Activated CD4-positive, alpha-beta T cell treated with anti-CD3 and anti-CD28 coated beads, Interleukin-2, amount 10 ng/mL, durations not matched to agents 7 days and 5 days (primary cell): ENCODE measurements around the gene CALY. TPM values are rescaled to one million over a fixed set of nuclear protein-coding genes. Genes with fewer than 3 reads are reported as not detected.

Source experiments
- CTCF ChIA-PET: fragments of 350-600 bp; sonication (Branson Sonifier 250); formaldehyde crosslinking; loops from one replicate; lab custom pipeline; 2021; ENCODE audit warnings: antibody characterized with exemption; lab: Charles Lee
- POLR2A ChIA-PET: fragments of 350-600 bp; sonication (Branson Sonifier 250); formaldehyde crosslinking; loops from one replicate; lab custom pipeline; 2021; ENCODE audit warnings: antibody characterized with exemption; lab: Charles Lee
- DNase-seq: peaks from one replicate; pipeline ENCODE4 v3.0.0-alpha.2; 2020
- H3K27ac Mint-ChIP-seq: one replicate; pipeline ENCODE4 v1.8.0; 2021; ENCODE audit warnings: mild to moderate bottlenecking, moderate library complexity, mixed read lengths
- H3K27me3 Mint-ChIP-seq: one replicate; pipeline ENCODE4 v1.8.0; 2021; ENCODE audit warnings: mixed read lengths
- H3K36me3 Mint-ChIP-seq: one replicate; pipeline ENCODE4 v1.8.0; 2021; ENCODE audit warnings: low read depth, mixed read lengths
- H3K4me1 Mint-ChIP-seq: one replicate; pipeline ENCODE4 v1.8.0; 2021; ENCODE audit warnings: mixed read lengths
- H3K4me3 Mint-ChIP-seq: one replicate; pipeline ENCODE4 v1.8.0; 2021; ENCODE audit warnings: mild to moderate bottlenecking, moderate library complexity, mixed read lengths
- H3K9me3 Mint-ChIP-seq: one replicate; pipeline ENCODE4 v1.8.0; 2021; ENCODE audit warnings: mixed read lengths
- total RNA-seq, 2 experiments: library from RNA; stranded (reverse); gene quantifications; one replicate each; pipeline ENCODE4 v1.2.3, GENCODE V29; 2021

Gene CALY
- total RNA-seq, 2 experiments from 2014 or later = not detected

GRCh38 chr10:133354672-133355240 lies 18.1 kb upstream of the CALY start:
- no peaks in the 10 kb centered on the region for H3K36me3 Mint-ChIP-seq

GRCh38 chr10:133353988-133354605 lies 17.4 kb upstream of the CALY start:
- no peak overlapping the region for H3K27ac Mint-ChIP-seq
- no peaks in the 10 kb centered on the region for H3K9me3 Mint-ChIP-seq
- no peak overlapping the region for H3K4me3 Mint-ChIP-seq
- no peak for DNase-seq
- ChIA-PET CTCF (interaction anchor here (0.9 kb wide), 1 partner anchor 24 kb away, joined by 4 read pairs; no protein-coding TSS in a partner anchor), POLR2A (no interaction called here)
- H3K4me1 Mint-ChIP-seq = peaks cover 5% of the 10 kb centered on the region
- H3K36me3 Mint-ChIP-seq = no peaks in the 10 kb centered on the region
- H3K27me3 Mint-ChIP-seq = peaks cover 2% of the 10 kb centered on the region

More at GRCh38 chr10:133354672-133355240, 18.1 kb upstream of the CALY start:
- H3K27ac Mint-ChIP-seq = no peak overlapping the region
- no peak for DNase-seq
- CTCF ChIA-PET = interaction anchor here (0.9 to 1.3 kb wide), 2 partner anchors 25 to 83 kb away, joined by 3 to 5 read pairs; no protein-coding TSS in a partner anchor
- H3K27me3 Mint-ChIP-seq = no peaks in the 10 kb centered on the region
- H3K9me3 Mint-ChIP-seq = no peaks in the 10 kb centered on the region
- POLR2A ChIA-PET = no interaction called here
- H3K4me3 Mint-ChIP-seq = no peak overlapping the region
- H3K4me1 Mint-ChIP-seq = peaks cover 3% of the 10 kb centered on the region

- ChIA-PET POLR2A (no interaction called here), CTCF (interaction anchor here (0.9 kb wide), 1 partner anchor 24 kb away, joined by 4 read pairs; no protein-coding TSS in a partner anchor)
- DNase-seq = no peak
- Mint-ChIP-seq H3K4me1 (peaks cover 5% of the 10 kb centered on the region), H3K4me3 (no peak overlapping the region), H3K27me3 (peaks cover 3% of the 10 kb centered on the region), H3K27ac (no peak overlapping the region), H3K36me3 (no peaks in the 10 kb centered on the region), H3K9me3 (no peaks in the 10 kb centered on the region)
Measured at GRCh38 chr10:133353202-133353959, 16.7 kb upstream of the CALY start.

GRCh38 chr10:133351408-133352318 lies 15.0 kb upstream of the CALY start:
- Mint-ChIP-seq H3K9me3 (no peaks in the 10 kb centered on the region), H3K27me3 (peaks cover 3% of the 10 kb centered on the region), H3K36me3 (no peaks in the 10 kb centered on the region), H3K27ac (no peak overlapping the region), H3K4me1 (peaks cover 5% of the 10 kb centered on the region), H3K4me3 (no peak overlapping the region)
- ChIA-PET POLR2A (no interaction called here), CTCF (no interaction called here)
- no peak for DNase-seq

GRCh38 chr10:133350950-133351329 lies 14.2 kb upstream of the CALY start:
- H3K4me3 Mint-ChIP-seq = no peak overlapping the region
- no peak for DNase-seq
- H3K9me3 Mint-ChIP-seq = no peaks in the 10 kb centered on the region
- no peaks in the 10 kb centered on the region for H3K36me3 Mint-ChIP-seq
- H3K27me3 Mint-ChIP-seq = peaks cover 3% of the 10 kb centered on the region
- peaks cover 2% of the 10 kb centered on the region for H3K4me1 Mint-ChIP-seq
- H3K27ac Mint-ChIP-seq = no peak overlapping the region
- POLR2A ChIA-PET = no interaction called here
- CTCF ChIA-PET = no interaction called here

- ChIA-PET CTCF (no interaction called here), POLR2A (no interaction called here)
- peaks cover 2% of the 10 kb centered on the region for H3K4me1 Mint-ChIP-seq
- H3K27me3 Mint-ChIP-seq = peaks cover 5% of the 10 kb centered on the region
- no peak for DNase-seq
- H3K9me3 Mint-ChIP-seq = no peaks in the 10 kb centered on the region
- H3K36me3 Mint-ChIP-seq = no peaks in the 10 kb centered on the region
- H3K4me3 Mint-ChIP-seq = no peak overlapping the region
- no peak overlapping the region for H3K27ac Mint-ChIP-seq
Measured at GRCh38 chr10:133350283-133350949, 13.7 kb upstream of the CALY start.

- H3K4me1 Mint-ChIP-seq = peaks cover 2% of the 10 kb centered on the region
- H3K4me3 Mint-ChIP-seq = no peak overlapping the region
- no peak overlapping the region for H3K27ac Mint-ChIP-seq
- H3K36me3 Mint-ChIP-seq = no peaks in the 10 kb centered on the region
- ChIA-PET POLR2A (no interaction called here), CTCF (no interaction called here)
- H3K9me3 Mint-ChIP-seq = no peaks in the 10 kb centered on the region
- H3K27me3 Mint-ChIP-seq = peaks cover 10% of the 10 kb centered on the region
- DNase-seq = no peak
Measured at GRCh38 chr10:133349577-133350011, 12.9 kb upstream of the CALY start.

GRCh38 chr10:133349160-133349568 lies 12.5 kb upstream of the CALY start:
- Mint-ChIP-seq H3K27ac (no peak overlapping the region), H3K9me3 (no peaks in the 10 kb centered on the region), H3K27me3 (peaks cover 10% of the 10 kb centered on the region), H3K36me3 (no peaks in the 10 kb centered on the region), H3K4me3 (no peak overlapping the region), H3K4me1 (peaks cover 2% of the 10 kb centered on the region)
- no peak for DNase-seq
- ChIA-PET POLR2A (no interaction called here), CTCF (no interaction called here)

GRCh38 chr10:133347710-133348517 lies 11.2 kb upstream of the CALY start:
- no peak for DNase-seq
- ChIA-PET CTCF (interaction anchor here (0.7 to 3.9 kb wide), 2 partner anchors 19 to 71 kb away, joined by 3 to 19 read pairs; no protein-coding TSS in a partner anchor), POLR2A (no interaction called here)
- Mint-ChIP-seq H3K36me3 (no peaks in the 10 kb centered on the region), H3K27me3 (peaks cover 16% of the 10 kb centered on the region), H3K4me3 (no peak overlapping the region), H3K27ac (no peak overlapping the region), H3K4me1 (peaks cover 6% of the 10 kb centered on the region), H3K9me3 (no peaks in the 10 kb centered on the region)

- H3K4me1 Mint-ChIP-seq = peaks cover 6% of the 10 kb centered on the region
- no peaks in the 10 kb centered on the region for H3K9me3 Mint-ChIP-seq
- no peak overlapping the region for H3K27ac Mint-ChIP-seq
- H3K4me3 Mint-ChIP-seq = no peak overlapping the region
- H3K36me3 Mint-ChIP-seq = no peaks in the 10 kb centered on the region
- ChIA-PET CTCF (interaction anchor here (3.9 kb wide), 1 partner anchor 17 kb away, joined by 19 read pairs; no protein-coding TSS in a partner anchor), POLR2A (no interaction called here)
- DNase-seq = no peak
- peaks cover 24% of the 10 kb centered on the region for H3K27me3 Mint-ChIP-seq
Measured at GRCh38 chr10:133346413-133346812, 9.7 kb upstream of the CALY start.

- Mint-ChIP-seq H3K4me1 (peaks cover 5% of the 10 kb centered on the region), H3K9me3 (no peaks in the 10 kb centered on the region), H3K27ac (no peak overlapping the region), H3K27me3 (peaks cover 28% of the 10 kb centered on the region), H3K36me3 (no peaks in the 10 kb centered on the region), H3K4me3 (no peak overlapping the region)
- no peak for DNase-seq
- POLR2A ChIA-PET = no interaction called here
- CTCF ChIA-PET = interaction anchor here (1.6 kb wide), 1 partner anchor 14 kb away, joined by 3 read pairs; no protein-coding TSS in a partner anchor
Measured at GRCh38 chr10:133344236-133344635, 7.5 kb upstream of the CALY start.
